Measurements from ENCODE around the gene C4BPB. TPM values are rescaled to one million over a fixed set of nuclear protein-coding genes. Genes with fewer than 3 reads are reported as not detected.

Gene C4BPB
- total and polyA plus RNA-seq, 2 of the 13 experiments (the other 11 are each of a cell fraction or from before 2014, with no cell fraction given): 155 to 266 TPM

- TF ChIP-seq TMF1 (CRISPR knock-in tag; IDR thresholded peaks at IDR 0.05; ENCODE audit: low read depth): no peak
- no peak for TF ChIP-seq ATF7-NPFF (CRISPR knock-in tag; IDR thresholded peaks at IDR 0.05; ENCODE audit: low read depth)
- TF ChIP-seq KLF11 (CRISPR knock-in tag; IDR thresholded peaks at IDR 0.05): no peak
- no peak for TF ChIP-seq ZNF761 (CRISPR knock-in tag; conservative IDR thresholded peaks at IDR 0.05)
- TF ChIP-seq MATR3 (CRISPR knock-in tag; IDR thresholded peaks at IDR 0.05): no peak
- TF ChIP-seq SAP130 (CRISPR knock-in tag; IDR thresholded peaks at IDR 0.05; ENCODE audit: low read depth): 0 out of 2 replicates have a peak, but pooled peaks have one; percentile 24
- TF ChIP-seq ZFX (CRISPR knock-in tag; IDR thresholded peaks at IDR 0.05; ENCODE audit: low read depth): peak; percentile 56; the same call in 1 of the 2 replicates
- peak; percentile 15; the same call in 1 of the 2 replicates for TF ChIP-seq NR2C2 (CRISPR knock-in tag; IDR thresholded peaks at IDR 0.05; ENCODE audit: borderline replicate concordance)
- TF ChIP-seq ZNF777 (CRISPR knock-in tag; IDR thresholded peaks at IDR 0.05): no peak
- no peak for TF ChIP-seq HNF1B (CRISPR knock-in tag; IDR thresholded peaks at IDR 0.05)
- no peak for TF ChIP-seq TRAFD1 (CRISPR knock-in tag; IDR thresholded peaks at IDR 0.05; ENCODE audit: borderline replicate concordance)
- no peak for TF ChIP-seq ASH2L (IDR thresholded peaks at IDR 0.05; ENCODE audit: insufficient read length, low read depth, low read length)
- peak; percentile 83 for TF ChIP-seq STAG1 (CRISPR knock-in tag; IDR thresholded peaks at IDR 0.05)
- no peak for TF ChIP-seq ZBTB21 (CRISPR knock-in tag; IDR thresholded peaks at IDR 0.05)
- TF ChIP-seq TBX2 (CRISPR knock-in tag; IDR thresholded peaks at IDR 0.05; ENCODE audit: borderline replicate concordance): no peak
- TF ChIP-seq NFE2L1 (CRISPR knock-in tag; IDR thresholded peaks at IDR 0.05; ENCODE audit: borderline replicate concordance): no peak
- no peak for TF ChIP-seq ZC3H13 (CRISPR knock-in tag; IDR thresholded peaks at IDR 0.05)
- no peak for TF ChIP-seq ZNF770 (CRISPR knock-in tag; IDR thresholded peaks at IDR 0.05)
- no peak for TF ChIP-seq ZNF570 (CRISPR knock-in tag; IDR thresholded peaks at IDR 0.05; ENCODE audit: borderline replicate concordance)
- no peak for TF ChIP-seq AKAP8 (CRISPR knock-in tag; IDR thresholded peaks at IDR 0.05)
- no peak for TF ChIP-seq AGO2 (optimal IDR thresholded peaks at IDR 0.05; ENCODE audit: low read depth, low read length)
- TF ChIP-seq TFDP1 (CRISPR knock-in tag; IDR thresholded peaks at IDR 0.05; ENCODE audit: borderline replicate concordance): no peak
- TF ChIP-seq ZNF572 (CRISPR knock-in tag; IDR thresholded peaks at IDR 0.05): no peak
- no peak for TF ChIP-seq ZZZ3 (CRISPR knock-in tag; IDR thresholded peaks at IDR 0.05; ENCODE audit: borderline replicate concordance)
Measured at GRCh38 chr1:207084701-207085180, 3.9 kb upstream of the C4BPB start (continued).
